Breast epithelium (tissue), 3 donors: ENCODE results near the gene HCLS1.

Experiments used
- CTCF ChIP-seq, 3 donors: fragments of 450-650 bp; IDR thresholded peaks; one replicate each; pipeline ENCODE4 v1.5.1; 2016 to 2017; ENCODE audit warnings: antibody characterized with exemption in 3 of 3, mild to moderate bottlenecking in 3 of 3, moderate library complexity in 3 of 3
- POLR2A ChIP-seq: fragments of 450-650 bp; IDR thresholded peaks from one replicate; pipeline ENCODE4 v1.6.1; 2016; ENCODE audit warnings: antibody characterized with exemption, mild to moderate bottlenecking, moderate library complexity
- POLR2AphosphoS5 ChIP-seq, 3 donors: sonication (generic); formaldehyde crosslinking; IDR thresholded peaks; one replicate each; pipeline ENCODE4 v1.6.1; 2017; ENCODE audit warnings: antibody characterized with exemption in 3 of 3

- TF ChIP-seq CTCF (IDR thresholded peaks at IDR 0.05) = no peak
- TF ChIP-seq POLR2AphosphoS5 (IDR thresholded peaks at IDR 0.05) = no peak
- TF ChIP-seq POLR2A = no peak
Measured at GRCh38 chr3:121663171-121663847, 2.6 kb upstream of the HCLS1 start.
